DND-41 (cell line): ENCODE data around the gene NPW.

Experiments
- EZH2 ChIP-seq: IDR thresholded peaks from 3 replicates; pipeline ENCODE4 v1.6.1; 2012; ENCODE audit warnings: borderline replicate concordance, low read depth, mild to moderate bottlenecking, moderate library complexity, low read length, inconsistent platforms; ENCODE audit not compliant: severe bottlenecking
- TF ChIP-seq, protein P1 (sequence below): IDR thresholded peaks from 2 replicates; pipeline ENCODE4 v1.5.1; 2012; ENCODE audit warnings: borderline replicate concordance, low read length, moderate library complexity, mild to moderate bottlenecking; ENCODE audit not compliant: poor library complexity, severe bottlenecking; ENCODE audit errors: extremely low read depth

DNA sequence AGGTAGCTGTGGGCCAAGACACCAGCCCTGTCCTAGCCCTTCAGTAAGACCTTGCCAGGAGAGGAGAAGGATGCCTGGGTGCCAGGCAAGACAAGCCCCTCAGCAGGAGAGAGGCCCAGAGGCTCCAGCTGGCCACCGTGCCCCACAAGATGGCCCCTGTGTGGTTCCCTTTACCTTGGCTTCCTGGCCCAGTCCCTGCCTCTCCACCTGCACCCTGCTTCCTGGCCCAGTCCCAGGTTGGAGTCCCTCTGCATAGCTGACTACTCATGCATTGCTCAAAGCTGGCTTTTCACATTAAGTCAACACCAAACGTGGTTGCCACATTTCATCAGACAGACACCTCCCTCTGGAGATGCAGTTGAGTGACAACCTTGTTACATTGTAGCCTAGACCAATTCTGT, 25.9 kb upstream of the NPW start:
- TF ChIP-seq, protein P1, sequence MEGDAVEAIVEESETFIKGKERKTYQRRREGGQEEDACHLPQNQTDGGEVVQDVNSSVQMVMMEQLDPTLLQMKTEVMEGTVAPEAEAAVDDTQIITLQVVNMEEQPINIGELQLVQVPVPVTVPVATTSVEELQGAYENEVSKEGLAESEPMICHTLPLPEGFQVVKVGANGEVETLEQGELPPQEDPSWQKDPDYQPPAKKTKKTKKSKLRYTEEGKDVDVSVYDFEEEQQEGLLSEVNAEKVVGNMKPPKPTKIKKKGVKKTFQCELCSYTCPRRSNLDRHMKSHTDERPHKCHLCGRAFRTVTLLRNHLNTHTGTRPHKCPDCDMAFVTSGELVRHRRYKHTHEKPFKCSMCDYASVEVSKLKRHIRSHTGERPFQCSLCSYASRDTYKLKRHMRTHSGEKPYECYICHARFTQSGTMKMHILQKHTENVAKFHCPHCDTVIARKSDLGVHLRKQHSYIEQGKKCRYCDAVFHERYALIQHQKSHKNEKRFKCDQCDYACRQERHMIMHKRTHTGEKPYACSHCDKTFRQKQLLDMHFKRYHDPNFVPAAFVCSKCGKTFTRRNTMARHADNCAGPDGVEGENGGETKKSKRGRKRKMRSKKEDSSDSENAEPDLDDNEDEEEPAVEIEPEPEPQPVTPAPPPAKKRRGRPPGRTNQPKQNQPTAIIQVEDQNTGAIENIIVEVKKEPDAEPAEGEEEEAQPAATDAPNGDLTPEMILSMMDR: no peak
- TF ChIP-seq EZH2: no peak
